AG09319 (cell line): ENCODE measurements around the gene OR6A2.
A peak's percentile ranks its signal among the peaks of the same experiment; 100 is the strongest.

Source experiments
- DNase-seq: peaks from one replicate; pipeline ENCODE4 v3.0.0-alpha.2; 2010; ENCODE audit warnings: low read depth; ENCODE audit errors: extremely low read depth
- CTCF ChIP-seq: IDR thresholded peaks from 2 replicates; pipeline ENCODE4 v1.5.1; 2011; ENCODE audit warnings: low read depth, mild to moderate bottlenecking, inconsistent platforms, low read length, moderate library complexity

Gene OR6A2

GRCh38 chr11:6755953-6756347, 43.5 kb downstream of the OR6A2 start:
- no peak for DNase-seq
- no peak for TF ChIP-seq CTCF

- no peak for DNase-seq
- TF ChIP-seq CTCF = peak; percentile 96
Observed at GRCh38 chr11:6755303-6755952, 44.1 kb downstream of the OR6A2 start.

GRCh38 chr11:6747097-6747668, 52.3 kb downstream of the OR6A2 start:
- no peak for DNase-seq
- no peak for TF ChIP-seq CTCF

- no peak for DNase-seq
- TF ChIP-seq CTCF = no peak
Observed at GRCh38 chr11:6746626-6747025, 52.9 kb downstream of the OR6A2 start.

GRCh38 chr11:6746086-6746618, 53.3 kb downstream of the OR6A2 start:
- no peak for TF ChIP-seq CTCF
- no peak for DNase-seq

- TF ChIP-seq CTCF = no peak
- DNase-seq = no peak
Observed at GRCh38 chr11:6745465-6746015, 53.9 kb downstream of the OR6A2 start.

- TF ChIP-seq CTCF = no peak
- DNase-seq = no peak
Observed at GRCh38 chr11:6745018-6745417, 54.5 kb downstream of the OR6A2 start.
